Adrenal gland (tissue), 5 donors: ENCODE results near the gene CHRDL2.

Source experiments
- POLR2A ChIP-seq, 2 donors: fragments of 450-650 bp; IDR thresholded peaks; one replicate each; pipeline ENCODE4 v1.6.1; 2017; ENCODE audit warnings: antibody characterized with exemption in 2 of 2, mild to moderate bottlenecking in 2 of 2, moderate library complexity in 1 of 2
- TF ChIP-seq, protein P1 (sequence below), 6 experiments: fragments of 450-650 bp in 4 of 6; fragments of 200-600 bp in 2 of 6; sonication (generic) in 1 of 6; IDR thresholded peaks; 1 replicate in 5 of 6; 2 replicates in 1 of 6; pipeline versions ENCODE4 v1.5.1 to v1.8.0; 2016 to 2021; ENCODE audit warnings: antibody characterized with exemption in 6 of 6, mild to moderate bottlenecking in 2 of 6, moderate library complexity in 1 of 6
- donor health status: DM: no; HTN: no; CAD: no.

DNA sequence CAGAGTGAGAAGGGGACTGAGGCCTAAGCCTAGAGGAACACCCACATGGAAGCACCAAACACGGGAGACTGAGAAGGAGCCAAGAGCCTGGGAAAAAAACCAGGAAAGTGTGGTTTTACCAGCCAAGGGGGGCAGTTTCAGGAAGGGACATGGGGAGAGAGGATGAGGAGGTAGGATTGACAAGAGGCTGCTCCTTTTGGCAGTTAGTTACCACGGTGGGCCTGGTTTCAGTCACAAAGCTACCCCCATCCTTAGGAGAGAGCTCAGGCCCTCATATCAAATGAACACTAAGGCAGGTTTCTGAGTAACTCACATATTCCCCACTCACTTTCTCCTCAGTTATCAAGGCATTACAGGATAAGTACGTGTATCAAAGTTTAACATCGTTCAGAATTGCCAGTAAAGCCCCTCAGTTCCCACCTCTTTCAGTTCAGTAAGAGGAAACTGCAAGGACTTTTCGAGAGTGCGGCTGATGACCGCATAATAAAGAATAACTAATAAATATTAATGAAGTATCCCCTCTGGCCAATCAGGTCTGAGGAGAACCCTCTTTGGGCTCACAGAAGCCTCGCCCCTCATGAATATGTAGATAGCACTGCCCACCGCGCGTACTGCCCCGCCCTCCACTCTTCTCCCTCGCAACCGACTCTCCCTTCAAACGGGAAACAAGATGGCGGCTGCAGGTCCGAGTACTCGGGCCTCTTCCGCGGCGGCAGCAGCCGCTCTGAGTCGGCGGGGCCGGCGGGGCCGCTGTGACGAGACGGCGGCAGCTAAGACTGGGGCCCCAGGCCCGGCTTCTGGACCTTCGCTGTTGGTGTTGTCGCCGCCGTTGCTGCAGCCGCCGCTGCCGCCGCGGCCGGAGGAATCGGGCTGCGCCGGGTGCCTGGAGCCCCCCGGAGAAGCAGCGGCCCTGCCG lies 17.2 kb upstream of the CHRDL2 start, which contains the start of gene RNF169:
- TF ChIP-seq POLR2A (IDR thresholded peaks at IDR 0.05): peak; percentile 58 to 82
- TF ChIP-seq, protein P1, sequence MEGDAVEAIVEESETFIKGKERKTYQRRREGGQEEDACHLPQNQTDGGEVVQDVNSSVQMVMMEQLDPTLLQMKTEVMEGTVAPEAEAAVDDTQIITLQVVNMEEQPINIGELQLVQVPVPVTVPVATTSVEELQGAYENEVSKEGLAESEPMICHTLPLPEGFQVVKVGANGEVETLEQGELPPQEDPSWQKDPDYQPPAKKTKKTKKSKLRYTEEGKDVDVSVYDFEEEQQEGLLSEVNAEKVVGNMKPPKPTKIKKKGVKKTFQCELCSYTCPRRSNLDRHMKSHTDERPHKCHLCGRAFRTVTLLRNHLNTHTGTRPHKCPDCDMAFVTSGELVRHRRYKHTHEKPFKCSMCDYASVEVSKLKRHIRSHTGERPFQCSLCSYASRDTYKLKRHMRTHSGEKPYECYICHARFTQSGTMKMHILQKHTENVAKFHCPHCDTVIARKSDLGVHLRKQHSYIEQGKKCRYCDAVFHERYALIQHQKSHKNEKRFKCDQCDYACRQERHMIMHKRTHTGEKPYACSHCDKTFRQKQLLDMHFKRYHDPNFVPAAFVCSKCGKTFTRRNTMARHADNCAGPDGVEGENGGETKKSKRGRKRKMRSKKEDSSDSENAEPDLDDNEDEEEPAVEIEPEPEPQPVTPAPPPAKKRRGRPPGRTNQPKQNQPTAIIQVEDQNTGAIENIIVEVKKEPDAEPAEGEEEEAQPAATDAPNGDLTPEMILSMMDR (IDR thresholded peaks at IDR 0.05): no peak
